GM21367 (cell line): ENCODE data around the gene STIM2.
"Not testable (repeated sequence)": the region's sequence is repeated elsewhere in the genome, so short reads cannot be mapped to it uniquely, and the experiment has no call there.

ENCODE experiments used
- ATAC-seq: cut with Tn5 transposase; IDR thresholded peaks from one replicate; pipeline ENCODE4 v1.9.1; 2021; ENCODE audit not compliant: unreplicated experiment

Gene STIM2

DNA sequence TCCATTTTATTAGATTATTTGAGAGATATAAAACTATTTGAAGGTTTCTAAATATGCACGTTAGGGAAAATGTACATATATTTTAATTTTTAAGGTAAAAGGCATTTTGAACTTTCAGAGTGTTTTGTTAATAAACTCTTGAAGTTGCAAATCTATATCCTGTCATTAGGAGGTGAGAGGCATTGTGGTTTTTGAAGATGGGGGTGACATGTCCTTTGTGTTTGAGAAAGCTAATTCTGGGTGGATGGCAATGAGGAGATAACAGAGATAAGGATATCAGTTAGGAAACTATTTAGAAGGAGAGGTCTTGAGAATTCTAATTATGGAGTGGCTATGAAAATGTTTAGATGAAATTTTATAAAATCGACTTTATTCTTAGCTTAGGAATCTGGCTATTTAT, 6.1 kb downstream of the STIM2 start:
- no peak for ATAC-seq

DNA sequence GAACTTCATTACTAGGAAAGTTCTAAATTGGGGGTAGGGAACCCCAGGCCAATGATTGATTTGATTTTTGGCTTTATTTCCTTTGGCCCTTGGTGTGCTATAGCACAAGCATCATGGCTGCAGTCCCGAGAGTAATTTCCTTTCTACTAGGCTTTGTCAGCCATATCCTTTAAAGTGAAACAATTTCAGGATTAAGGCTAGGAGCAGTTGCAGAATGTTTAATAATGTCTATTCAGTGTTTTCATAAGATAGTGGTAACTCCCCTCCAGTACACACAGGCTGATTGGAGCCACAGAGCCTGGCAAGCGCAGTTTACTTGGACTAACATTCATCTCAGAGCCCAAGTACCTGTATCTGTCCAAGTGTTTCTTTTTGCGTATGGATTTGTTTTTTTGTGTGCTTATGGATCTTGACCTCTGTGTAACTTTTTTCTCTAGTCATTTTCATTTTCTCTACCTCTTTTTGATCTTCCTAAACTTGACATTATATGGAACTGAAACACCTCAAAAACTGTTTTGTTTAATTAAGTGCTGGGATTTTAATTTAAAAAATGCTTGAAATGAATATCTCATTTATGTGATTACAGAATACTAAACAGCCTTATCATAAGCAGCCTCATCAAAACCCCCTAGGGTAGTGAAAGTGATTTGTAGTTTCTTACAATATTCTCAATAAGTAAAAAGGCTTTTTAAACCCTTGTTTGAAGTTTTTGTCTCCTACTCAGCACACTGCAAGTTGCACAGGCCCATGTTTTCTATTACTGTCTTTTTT, 7.5 kb downstream of the STIM2 start:
- ATAC-seq, result no peak

DNA sequence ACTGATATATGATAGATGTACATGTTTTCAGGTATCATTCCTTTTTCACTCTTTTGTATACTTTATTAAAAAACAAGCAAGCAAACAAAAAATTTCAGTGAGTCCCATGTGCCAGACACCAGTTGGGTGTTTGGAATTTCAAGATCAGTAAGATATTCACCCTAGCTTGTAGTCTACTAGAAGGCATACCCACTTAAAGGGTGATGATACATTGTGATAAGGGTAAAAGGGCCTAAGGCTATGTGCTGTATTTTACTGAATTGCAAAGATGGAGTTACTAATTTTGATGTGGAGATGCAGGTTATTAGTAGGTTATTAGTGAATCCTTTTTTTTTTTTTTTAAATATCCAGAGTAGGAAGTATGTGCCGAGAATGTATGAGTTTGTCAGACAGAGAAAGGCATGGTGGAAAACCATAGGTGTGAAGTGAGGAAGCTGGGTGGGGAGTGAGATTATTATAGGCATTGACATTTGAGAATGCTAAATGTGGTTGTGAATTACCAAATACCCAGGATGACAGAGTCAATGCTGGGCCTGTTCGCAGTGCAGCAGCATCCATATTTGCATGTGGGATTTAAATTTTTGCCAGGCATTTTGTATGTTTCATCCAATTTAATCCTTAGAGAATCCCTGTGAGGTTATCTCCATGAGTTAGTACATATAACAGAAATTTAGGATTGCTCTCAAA, 10.1 kb downstream of the STIM2 start:
- no peak for ATAC-seq

DNA sequence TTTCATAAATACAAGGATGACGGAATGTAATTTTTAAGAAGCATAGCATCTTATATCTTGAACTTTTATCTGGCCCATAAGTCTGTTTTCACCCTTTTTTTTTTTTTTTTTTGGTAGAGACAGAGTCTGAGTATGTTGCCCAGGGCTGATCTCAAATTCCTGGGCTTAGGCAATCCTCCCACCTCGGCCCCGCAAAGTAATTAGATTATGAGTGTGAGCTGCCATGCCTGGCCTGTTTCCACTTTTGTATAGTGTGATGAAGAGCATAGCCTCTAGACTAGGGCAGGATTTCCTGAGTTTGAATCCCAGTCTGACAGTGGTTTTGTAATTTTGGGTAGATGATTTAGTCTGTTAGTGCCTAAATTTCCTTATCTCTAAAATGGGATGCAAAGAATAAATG, 11.0 kb downstream of the STIM2 start:
- ATAC-seq, result no peak

DNA sequence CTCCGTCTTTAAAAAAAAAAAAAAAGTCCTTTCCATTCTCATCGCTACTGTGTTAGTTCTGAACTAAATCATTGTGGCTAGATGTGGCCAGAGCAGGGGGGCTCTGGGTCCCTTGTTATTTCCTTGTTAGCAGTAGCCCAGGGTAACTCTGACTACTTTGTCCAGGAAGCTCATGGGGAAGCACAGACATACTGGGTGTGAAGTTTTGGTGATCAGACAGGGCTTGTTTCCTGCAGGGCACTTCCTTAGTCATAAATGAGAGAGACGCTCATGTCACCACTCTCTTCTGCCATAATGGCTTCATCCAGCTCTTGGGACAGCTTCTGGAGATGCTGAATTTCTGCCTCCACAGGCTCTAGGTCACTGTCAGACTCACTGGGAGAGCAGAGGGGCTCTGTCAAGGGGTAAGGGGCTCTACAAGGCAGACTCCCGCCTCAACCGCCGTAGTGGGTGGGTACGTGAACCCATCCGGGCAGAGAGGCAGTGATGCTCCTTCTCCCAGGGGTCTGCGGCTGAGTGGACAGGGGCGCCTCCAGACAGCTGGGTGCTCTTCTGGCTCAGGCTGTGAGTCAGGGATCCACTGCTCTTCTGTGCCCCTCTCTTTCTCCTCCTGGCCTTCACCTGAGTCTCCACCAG, 12.9 kb downstream of the STIM2 start:
- no peak for ATAC-seq

DNA sequence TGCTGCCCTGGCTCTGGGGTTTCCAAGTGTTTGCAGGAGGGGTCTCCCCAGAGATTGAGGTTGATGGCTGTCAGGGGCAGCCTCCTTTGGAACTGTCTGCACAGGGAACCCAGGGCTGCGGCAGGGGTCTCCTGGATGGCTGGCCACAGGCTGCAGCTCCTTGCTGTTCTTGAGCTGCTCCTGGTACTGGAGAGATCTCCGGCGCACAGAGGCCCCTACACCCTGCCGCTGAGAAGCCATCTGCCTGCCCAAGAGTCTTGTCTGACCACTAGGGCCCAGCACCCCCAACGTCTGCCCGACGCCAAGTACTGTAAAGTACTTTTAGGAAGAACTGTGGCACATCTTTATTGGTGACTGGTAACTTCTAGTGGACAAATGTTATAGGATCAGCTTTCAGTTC, 13.5 kb downstream of the STIM2 start:
- no peak for ATAC-seq

DNA sequence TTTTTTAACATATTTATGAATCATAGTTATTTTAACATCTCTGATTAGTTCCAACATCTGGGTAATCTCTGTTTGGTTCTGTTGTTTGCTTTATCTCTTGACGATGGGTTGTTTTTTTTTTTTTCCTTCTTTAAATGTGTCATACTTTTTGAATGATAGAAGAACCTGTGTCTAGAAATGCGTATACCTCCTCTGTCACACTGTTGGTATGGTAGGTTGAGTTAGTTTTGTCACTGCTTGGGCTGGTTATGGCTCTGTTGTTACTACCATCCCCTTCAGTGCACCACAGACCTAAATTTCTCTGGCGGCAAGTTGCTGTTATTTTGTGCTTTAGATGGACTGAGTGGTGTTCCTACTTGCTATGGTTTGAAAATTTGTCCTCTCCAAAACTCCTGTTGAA, 16.8 kb downstream of the STIM2 start:
- no peak for ATAC-seq

DNA sequence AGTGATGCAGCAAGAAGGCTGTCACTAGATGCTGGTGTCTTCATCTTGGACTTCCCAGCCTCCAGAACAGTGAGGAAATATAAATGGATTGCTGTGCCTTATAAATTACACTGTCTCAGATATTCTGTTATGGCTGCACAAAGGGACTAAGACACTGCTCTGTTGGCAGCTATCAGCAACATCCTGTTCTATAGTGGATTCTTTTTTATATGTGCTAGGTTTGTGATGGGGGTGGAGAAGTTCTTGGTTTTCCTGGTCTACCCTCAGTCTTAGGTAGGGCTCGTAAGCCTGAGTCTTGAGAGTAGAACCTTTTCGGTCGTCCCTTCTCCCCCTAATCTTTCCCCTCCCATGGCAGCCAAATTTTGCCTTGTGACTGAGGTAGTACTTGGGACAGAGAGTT, 17.3 kb downstream of the STIM2 start:
- ATAC-seq, result no peak

DNA sequence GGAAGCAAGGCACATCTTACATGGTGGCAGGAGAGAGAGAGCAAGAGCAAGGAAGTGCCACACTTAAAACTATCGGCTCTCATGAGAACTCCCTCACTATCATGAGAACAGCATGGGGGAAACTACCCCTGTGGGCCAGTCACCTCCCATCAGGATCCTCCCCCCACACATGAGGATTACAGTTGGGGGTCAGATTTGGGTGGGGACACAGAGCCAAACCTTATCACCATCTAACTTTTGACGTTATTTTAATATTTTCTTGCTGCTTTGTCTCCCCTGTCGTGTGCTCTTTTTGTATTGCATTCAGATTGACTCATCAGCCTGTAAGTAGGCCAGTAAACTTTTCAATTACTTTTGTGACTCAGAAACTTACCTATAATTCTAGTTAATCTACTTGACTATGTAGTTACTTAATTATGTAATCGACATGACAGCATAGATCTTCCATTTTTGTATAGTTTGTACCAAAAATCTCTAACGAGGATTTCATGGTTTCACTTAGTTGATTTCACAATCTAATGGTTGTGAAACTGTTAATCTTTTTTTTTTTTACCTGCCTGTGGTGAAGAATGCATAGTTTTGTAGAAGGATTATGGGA, 18.3 kb downstream of the STIM2 start:
- ATAC-seq, result no peak

DNA sequence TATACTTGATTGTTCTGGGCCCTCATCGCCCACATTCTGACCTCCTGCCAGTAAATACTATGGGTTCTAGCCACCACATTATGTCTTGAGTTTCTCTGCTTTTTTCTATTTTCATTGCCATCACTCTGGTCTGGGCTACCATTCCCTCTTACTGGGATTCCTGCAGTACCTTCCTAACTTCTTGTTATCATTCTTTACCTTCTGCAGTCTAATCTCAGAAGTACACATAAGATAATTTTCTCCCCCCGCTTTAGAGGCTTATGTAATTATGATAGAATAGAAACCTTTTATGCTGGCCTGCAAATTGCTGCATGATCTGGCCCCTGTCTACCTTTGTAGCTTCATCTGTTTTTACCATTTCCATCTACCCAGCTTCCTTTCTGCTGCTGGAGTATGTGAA, 19.2 kb downstream of the STIM2 start:
- no peak for ATAC-seq

DNA sequence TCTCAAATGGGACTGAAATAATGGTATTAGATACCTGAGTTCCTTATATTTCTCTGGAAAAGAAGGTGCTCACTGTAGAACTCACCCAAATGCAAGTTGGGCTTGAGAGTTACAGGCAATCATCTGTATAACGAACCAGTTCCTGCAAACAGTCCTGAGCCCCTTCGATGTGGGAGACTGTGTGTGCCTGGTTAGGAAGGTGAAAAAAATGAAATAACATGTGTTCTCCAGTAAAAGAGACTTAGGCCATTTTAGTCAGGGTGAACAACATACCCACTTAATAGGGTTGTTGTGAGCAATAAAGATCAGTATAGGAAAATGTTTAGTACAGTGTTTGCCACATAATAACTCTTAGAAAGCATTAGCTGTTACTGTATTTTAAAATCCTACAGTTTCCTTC, 23.4 kb downstream of the STIM2 start:
- ATAC-seq, result peak; percentile 0

DNA sequence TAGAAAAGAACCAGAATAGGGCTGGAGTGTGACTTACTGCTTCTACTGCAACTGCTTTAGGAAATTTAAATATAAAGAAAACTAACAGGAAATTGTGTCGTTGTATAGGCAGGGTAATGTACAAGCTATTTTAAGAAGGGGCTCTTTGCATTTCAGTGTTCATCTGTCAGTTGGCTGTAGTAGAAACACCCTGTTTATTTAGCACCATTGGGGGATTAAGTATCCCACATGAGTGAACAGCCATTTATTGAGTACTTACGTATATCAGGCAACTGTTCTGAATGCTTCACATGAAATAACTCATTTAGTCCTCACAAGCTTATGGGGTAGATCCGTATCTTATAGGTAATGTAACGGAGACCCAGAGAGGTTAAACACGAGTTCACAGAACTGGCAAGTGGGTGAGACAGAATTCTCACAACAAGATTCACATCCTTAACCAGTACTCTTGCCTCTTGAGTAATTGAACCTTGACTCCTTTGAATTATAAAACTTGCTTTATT, 23.9 kb downstream of the STIM2 start:
- ATAC-seq, result peak; percentile 64

DNA sequence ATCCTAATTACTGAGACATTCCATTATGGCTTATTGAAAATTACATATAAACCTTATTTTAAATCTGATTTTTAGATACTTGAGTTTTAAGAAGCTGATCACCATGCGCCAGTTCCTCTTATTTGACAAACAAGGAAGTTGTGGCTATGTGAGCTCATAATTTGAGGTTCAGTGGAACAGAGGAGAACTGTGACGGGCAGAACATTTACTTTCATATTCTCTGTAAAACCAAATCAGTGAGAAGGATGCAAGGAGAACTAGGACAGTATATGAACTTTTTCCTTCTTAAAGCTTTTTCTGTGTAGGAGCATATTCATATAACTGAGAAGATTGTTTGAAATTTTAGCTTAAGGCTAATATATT, 25.3 kb downstream of the STIM2 start:
- ATAC-seq, result peak; percentile 65

DNA sequence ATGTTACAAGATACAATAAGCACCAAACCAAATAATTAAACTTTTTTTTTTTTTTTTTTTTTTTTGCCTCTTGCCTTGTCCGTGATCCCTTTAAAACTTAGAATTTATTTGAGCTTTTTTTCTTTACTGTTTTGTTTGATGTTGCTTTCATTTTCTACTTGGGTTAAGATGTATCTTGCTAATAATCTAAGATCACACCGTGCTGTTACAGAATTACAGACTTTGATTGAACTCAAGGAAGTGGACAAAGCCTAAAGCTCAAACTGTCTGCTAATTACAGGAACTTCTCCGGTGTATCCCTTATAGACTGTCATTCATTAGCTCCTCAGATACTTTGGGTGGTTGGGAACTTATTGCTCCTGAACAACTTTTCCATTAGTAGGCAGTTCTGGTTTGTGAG, 26.5 kb downstream of the STIM2 start:
- no peak for ATAC-seq

DNA sequence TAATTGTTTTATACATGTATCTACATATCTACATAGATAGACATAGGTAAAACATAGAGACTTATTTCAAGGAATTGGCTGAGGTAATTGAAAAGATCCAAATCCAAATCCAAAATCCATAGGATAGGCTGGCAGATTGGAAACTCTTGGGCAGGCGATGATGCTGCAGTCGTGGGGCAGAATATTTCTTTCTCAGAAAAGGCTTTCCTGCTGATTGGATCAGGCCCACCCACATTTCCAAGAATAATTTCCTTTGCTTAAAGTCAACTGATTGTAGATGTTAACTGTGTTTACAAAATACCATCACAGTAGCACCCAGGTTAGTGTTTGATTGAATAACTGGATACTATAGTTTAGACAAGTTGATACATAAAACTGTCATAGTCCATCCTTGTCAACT, 27.2 kb downstream of the STIM2 start:
- ATAC-seq, result no peak

DNA sequence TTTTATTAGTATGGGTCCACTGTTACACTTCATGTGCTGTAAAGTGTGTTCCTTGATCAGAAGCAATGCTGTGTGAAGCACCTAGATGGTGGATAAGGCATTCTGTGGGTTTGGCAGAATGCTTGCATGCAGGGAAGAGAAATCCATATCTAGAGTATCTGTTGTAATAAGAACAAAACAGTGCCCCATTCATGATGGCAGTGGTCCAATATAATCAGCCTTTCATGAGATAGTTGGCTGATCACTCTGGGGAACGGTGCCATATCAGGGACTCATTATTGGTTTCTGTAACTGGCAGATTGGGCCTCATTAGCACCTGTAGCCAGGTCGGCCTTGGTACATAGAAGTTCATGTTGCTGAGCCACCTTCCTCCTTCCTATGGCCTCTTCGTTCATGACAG, 28.7 kb downstream of the STIM2 start:
- no peak for ATAC-seq

DNA sequence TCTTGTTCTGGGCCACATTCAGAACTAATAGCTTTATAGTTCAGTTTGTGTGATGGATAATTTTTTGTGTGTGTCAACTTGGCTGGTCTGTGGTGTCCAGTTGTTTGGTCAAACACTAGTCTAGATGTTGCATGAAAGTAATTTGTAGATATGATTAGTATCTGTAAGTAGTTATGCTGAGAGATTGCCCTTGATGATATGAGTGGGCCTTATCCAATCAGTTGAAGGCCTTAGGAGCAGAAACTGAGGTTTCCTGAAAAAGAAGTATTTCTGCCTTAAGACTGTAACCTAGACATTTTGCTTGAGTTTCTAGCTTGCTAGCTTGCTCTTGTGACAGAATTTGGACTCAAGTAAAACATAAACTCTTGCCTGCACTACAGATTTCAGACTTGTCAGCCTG, 30.4 kb downstream of the STIM2 start:
- ATAC-seq, result no peak

DNA sequence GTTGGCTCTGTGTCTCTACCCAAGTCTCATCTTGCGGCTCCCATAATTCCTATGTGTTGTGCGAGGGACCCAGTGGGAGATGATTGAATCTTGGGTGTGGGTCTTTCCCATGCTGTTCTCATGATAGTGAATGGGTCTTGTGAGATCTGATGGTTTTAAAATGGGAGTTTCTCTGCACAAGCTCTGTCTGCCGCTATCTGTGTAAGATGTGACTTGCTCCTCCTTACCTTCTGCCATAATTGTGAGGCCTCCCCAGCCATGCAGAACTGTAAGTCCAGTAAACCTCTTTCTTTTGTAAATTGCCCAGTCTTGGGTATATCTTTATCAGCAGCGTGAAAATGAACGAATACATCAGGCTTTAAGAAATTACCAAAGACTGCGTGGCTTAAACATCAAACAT, 31.2 kb downstream of the STIM2 start:
- ATAC-seq, result no peak

DNA sequence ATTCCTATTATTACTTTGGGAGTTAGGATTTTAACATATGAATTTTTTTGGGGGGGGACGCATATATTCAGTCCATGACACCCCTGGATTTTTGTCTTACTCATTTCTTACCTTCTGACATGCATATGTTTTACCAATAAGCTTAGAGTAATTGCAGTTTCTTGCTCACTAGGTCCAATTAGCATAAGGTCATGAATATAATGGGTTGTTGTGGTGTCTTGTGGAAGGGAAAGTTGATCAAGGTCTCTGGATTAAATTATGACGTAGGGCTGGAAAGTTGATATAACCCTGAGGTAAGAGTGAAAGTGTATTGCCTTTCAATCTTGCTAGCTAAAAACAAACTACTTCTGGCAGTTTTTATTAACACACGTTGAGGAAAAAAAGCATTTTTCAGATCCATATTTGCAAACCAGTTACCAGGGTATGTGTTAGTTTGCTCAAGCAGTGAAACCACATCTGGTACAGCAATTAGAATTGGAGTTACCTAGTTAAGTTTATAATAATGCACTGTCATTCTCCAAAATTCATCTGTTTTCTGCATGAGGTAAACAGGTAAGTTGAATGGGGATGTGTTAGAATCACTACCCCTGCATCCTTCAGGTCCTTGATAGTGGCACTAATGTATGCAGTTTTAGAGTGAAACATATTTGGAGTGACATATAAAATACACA, 32.0 kb downstream of the STIM2 start:
- no peak for ATAC-seq

DNA sequence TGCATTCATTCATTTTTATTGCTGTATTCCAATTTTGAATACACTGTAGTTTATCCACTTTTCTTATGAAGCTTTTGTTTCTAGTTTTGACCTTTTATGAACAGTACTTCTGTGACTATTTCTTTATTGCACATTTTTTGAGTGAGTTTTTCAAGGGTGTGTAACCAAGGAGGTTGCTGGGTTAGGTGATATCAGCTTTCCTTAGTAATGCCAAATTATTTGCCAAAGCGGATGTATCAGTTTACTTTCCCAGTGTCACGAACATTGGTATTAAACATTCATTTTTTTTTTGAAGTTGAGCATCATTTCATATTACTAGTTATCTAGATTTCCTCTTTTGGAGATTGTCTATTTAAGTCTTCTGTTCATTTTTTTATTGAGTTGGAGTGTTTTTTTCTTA, 32.9 kb downstream of the STIM2 start:
- ATAC-seq, result no peak

DNA sequence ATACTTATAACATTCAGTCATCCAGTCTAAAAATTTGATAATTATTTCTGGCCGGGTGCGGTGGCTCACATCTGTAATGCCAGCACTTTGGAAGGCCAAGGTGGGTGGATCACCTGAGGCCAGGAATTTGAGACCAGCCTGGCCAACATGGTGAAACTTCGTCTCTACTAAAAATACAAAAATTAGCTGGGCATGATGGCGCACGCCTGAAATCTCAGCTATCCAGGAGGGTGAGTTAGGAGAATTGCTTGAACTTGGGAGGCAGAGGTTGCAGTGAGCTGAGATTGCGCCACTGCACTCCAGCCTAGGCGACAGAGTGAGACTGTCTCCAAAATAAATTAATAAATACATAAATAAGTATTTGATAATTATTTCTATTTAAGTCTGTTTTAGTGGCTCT, 34.2 kb downstream of the STIM2 start:
- ATAC-seq, result not testable (repeated sequence)
